ENCODE measurements around the gene LCP2. TPM values are rescaled to one million over a fixed set of nuclear protein-coding genes. Genes with fewer than 3 reads are reported as not detected.

Gene LCP2
- total and polyA plus RNA-seq, 2 experiments from 2014 or later = not detected

- Histone ChIP-seq H3K4me1 (ENCODE audit: low read depth) (no peaks in the 10 kb centered on the region), H3K27me3 (no peaks in the 10 kb centered on the region), H3K4me3 (no peak overlapping the region), H3K27ac (no peak overlapping the region), H3K9me3 (ENCODE audit: low read depth) (no peaks in the 10 kb centered on the region), H3K36me3 (no peaks in the 10 kb centered on the region)
- TF ChIP-seq CTCF (IDR thresholded peaks at IDR 0.05; ENCODE audit: low read depth, low read length) = no peak
- DNase-seq (ENCODE audit: low read depth in 1 of 2, low spot score in 1 of 2) = no peak
Observed at GRCh38 chr5:170202117-170202516, 95.5 kb downstream of the LCP2 start.

- no peak for TF ChIP-seq CTCF (IDR thresholded peaks at IDR 0.05; ENCODE audit: low read depth, low read length)
Observed at GRCh38 chr5:170201311-170201710, 96.3 kb downstream of the LCP2 start.

DNA sequence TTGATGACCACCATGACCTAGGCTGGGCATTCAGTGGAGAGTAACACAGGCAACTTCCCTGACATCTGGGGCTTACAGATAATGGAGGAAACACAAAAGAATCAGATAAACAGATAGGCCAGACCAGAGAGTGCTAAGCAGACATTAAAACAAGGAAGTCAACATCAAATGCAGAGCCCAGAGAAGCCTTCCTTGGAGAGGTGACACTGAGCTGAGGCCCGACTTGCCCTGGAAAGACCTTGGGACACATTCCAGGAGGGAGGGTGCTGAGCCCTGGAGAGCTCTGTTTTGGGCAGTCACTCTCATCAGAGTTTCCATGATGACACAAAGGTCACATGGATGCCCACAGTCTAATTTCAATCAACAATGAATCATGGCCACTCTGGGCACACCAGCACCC is 96.7 kb downstream of the LCP2 start:
- Histone ChIP-seq H3K4me3 (no peak overlapping the region), H3K27ac (no peak overlapping the region), H3K27me3 (no peaks in the 10 kb centered on the region), H3K36me3 (no peaks in the 10 kb centered on the region), H3K4me1 (ENCODE audit: low read depth) (no peaks in the 10 kb centered on the region), H3K9me3 (ENCODE audit: low read depth) (no peaks in the 10 kb centered on the region)
- TF ChIP-seq CTCF (IDR thresholded peaks at IDR 0.05; ENCODE audit: low read depth, low read length) = no peak
- no peak for DNase-seq (ENCODE audit: low read depth in 1 of 2, low spot score in 1 of 2)

More at GRCh38 chr5:170201311-170201710, 96.3 kb downstream of the LCP2 start:
- Histone ChIP-seq H3K4me1 (ENCODE audit: low read depth) (no peaks in the 10 kb centered on the region), H3K27ac (no peak overlapping the region), H3K9me3 (ENCODE audit: low read depth) (no peaks in the 10 kb centered on the region), H3K36me3 (no peaks in the 10 kb centered on the region), H3K27me3 (no peaks in the 10 kb centered on the region), H3K4me3 (no peak overlapping the region)
- DNase-seq (ENCODE audit: low read depth in 1 of 2, low spot score in 1 of 2) = no peak

Other genes starting within 250 kb of the LCP2 start
- not detected in 2 replicates for gene FOXI1, start 191.9 kb downstream of the LCP2 start, total RNA-seq
- gene FOXI1, start 191.9 kb downstream of the LCP2 start, polyA plus RNA-seq = not detected in 2 replicates
- not detected in 2 replicates for gene C5orf58, start 64.8 kb downstream of the LCP2 start, total RNA-seq
- not detected in 2 replicates for gene C5orf58, start 64.8 kb downstream of the LCP2 start, polyA plus RNA-seq
- 1.9 and 2.9 TPM in 2 replicates for gene KCNMB1, start 91.6 kb upstream of the LCP2 start, total RNA-seq
- gene KCNMB1, start 91.6 kb upstream of the LCP2 start, polyA plus RNA-seq = 2.9 and 3.9 TPM in 2 replicates
- 0.09 TPM in 1 of 2 replicates, not detected in the other for gene KCNIP1, start 206.2 kb upstream of the LCP2 start, total RNA-seq
- not detected in 2 replicates for gene KCNIP1, start 206.2 kb upstream of the LCP2 start, polyA plus RNA-seq

Data from cardiac muscle cell (in vitro differentiated cells and primary cell).